Lower leg skin (tissue), 3 donors: ENCODE data around the gene NGB.

ENCODE experiments used
- CTCF ChIP-seq, 3 donors: fragments of 450-650 bp; IDR thresholded peaks; one replicate each; pipeline ENCODE4 v1.5.1; 2016; ENCODE audit warnings: antibody characterized with exemption in 3 of 3, mild to moderate bottlenecking in 3 of 3, moderate library complexity in 2 of 3
- POLR2A ChIP-seq, 2 donors: fragments of 450-650 bp; IDR thresholded peaks; one replicate each; pipeline ENCODE4 v1.6.1; 2016 to 2017; ENCODE audit warnings: antibody characterized with exemption in 2 of 2, mild to moderate bottlenecking in 1 of 2, moderate library complexity in 1 of 2

- TF ChIP-seq CTCF (IDR thresholded peaks at IDR 0.05): no peak
- no peak for TF ChIP-seq POLR2A (IDR thresholded peaks at IDR 0.05)
These were observed 8.7 kb upstream of the NGB start for GRCh38 chr14:77279719-77280118.
